Left ventricle myocardium inferior (tissue), 1 donor: ENCODE results near the gene TTC6. TPM values are rescaled to one million over a fixed set of nuclear protein-coding genes. Genes with fewer than 3 reads are reported as not detected.

Experiments used
- DNase-seq: peaks from one replicate; pipeline ENCODE4 v3.0.0-alpha.2; 2020
- H3K27ac ChIP-seq: fragments of 200-600 bp; replicated peaks from 2 replicates; pipeline ENCODE4 v1.8.0; 2021
- H3K27me3 ChIP-seq: fragments of 200-600 bp; 2 replicates; pipeline ENCODE4 v1.8.0; 2021; ENCODE audit warnings: low read depth
- H3K36me3 ChIP-seq: fragments of 200-600 bp; 2 replicates; pipeline ENCODE4 v1.8.0; 2021
- H3K4me1 ChIP-seq: fragments of 200-600 bp; 2 replicates; pipeline ENCODE4 v1.8.0; 2021
- H3K4me3 ChIP-seq: fragments of 200-600 bp; 2 replicates; pipeline ENCODE4 v1.8.0; 2021; ENCODE audit warnings: mild to moderate bottlenecking, moderate library complexity
- H3K9me3 ChIP-seq: fragments of 200-600 bp; replicated peaks from 2 replicates; pipeline ENCODE4 v1.8.0; 2021
- intact Hi-C: fragments of 100-400 bp; cut with micrococcal nuclease; formaldehyde crosslinking; loops from one replicate; pipeline ENCODE4 v1.11.0; 2022
- total RNA-seq: library from RNA; stranded (reverse); fragmentation: NEBNext Ultra II Directional; extraction: Animal tissue kit (Norgen Biotek cat#: 25700); gene quantifications from one replicate; pipeline ENCODE4 v1.2.1, GENCODE V29; 2021
- TF ChIP-seq, protein P1 (sequence below): fragments of 200-600 bp; IDR thresholded peaks from 2 replicates; pipeline ENCODE4 v1.8.0; 2021; ENCODE audit warnings: antibody characterized with exemption, mild to moderate bottlenecking, borderline replicate concordance
- donor health status: DM: no; HTN: yes; CAD: no; lungs with severe emphysema.

TTC6 gene
- total RNA-seq, 1 donor from 2014 or later: not detected

DNA sequence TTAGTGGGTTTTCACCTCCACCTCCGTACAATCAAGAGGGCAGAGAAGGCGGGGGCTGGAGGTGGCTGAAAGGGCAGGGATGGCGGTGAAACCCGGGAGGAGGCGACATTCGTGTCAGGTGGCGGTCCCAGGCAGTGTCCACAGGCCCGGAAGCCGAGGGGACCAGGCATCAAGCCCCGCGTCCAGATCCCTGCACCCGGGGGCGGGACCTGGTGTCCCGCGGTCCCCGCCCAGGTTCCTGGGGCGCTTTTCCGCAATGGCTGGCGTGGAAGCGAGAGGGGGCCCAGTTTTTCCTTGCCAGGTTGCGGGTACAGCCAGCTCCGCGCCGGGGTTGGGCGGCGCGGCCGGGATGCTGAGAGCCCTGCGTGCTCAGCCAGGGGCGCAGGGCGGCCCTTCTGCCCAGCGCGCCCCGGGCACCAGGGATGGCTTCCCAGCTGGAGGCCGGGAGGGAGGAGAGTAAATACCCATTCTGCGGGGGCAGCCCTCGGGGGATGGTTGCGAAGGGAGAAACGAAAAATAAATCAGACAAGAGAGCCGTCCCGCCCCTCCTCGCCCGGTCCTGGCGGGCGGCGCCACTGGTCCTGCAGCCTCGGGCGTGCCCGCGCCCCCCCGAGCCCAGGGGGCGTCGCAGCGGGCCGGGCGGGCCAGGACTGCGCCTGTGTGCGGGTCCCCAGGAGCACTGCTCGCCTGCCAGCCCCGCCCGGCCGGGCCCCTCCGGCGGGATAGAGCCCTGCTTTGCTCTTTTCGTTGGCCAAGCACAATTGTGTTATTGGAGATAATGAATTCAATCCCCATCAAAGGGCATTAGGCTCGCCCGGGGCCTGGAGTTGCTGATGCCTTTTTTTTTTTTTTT lies 11.8 kb upstream of the TTC6 start:
- intact Hi-C loops: no loop called here
- peaks cover 99% of the 10 kb centered on the region for H3K27me3 ChIP-seq
- no peak overlapping the region for H3K27ac ChIP-seq
- no peaks in the 10 kb centered on the region for H3K9me3 ChIP-seq
- TF ChIP-seq, protein P1, sequence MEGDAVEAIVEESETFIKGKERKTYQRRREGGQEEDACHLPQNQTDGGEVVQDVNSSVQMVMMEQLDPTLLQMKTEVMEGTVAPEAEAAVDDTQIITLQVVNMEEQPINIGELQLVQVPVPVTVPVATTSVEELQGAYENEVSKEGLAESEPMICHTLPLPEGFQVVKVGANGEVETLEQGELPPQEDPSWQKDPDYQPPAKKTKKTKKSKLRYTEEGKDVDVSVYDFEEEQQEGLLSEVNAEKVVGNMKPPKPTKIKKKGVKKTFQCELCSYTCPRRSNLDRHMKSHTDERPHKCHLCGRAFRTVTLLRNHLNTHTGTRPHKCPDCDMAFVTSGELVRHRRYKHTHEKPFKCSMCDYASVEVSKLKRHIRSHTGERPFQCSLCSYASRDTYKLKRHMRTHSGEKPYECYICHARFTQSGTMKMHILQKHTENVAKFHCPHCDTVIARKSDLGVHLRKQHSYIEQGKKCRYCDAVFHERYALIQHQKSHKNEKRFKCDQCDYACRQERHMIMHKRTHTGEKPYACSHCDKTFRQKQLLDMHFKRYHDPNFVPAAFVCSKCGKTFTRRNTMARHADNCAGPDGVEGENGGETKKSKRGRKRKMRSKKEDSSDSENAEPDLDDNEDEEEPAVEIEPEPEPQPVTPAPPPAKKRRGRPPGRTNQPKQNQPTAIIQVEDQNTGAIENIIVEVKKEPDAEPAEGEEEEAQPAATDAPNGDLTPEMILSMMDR: no peak
- DNase-seq: no peak
- peaks cover 29% of the 10 kb centered on the region for H3K4me1 ChIP-seq
- no peaks in the 10 kb centered on the region for H3K36me3 ChIP-seq
- peak overlapping the region; percentile 31 for H3K4me3 ChIP-seq

DNA sequence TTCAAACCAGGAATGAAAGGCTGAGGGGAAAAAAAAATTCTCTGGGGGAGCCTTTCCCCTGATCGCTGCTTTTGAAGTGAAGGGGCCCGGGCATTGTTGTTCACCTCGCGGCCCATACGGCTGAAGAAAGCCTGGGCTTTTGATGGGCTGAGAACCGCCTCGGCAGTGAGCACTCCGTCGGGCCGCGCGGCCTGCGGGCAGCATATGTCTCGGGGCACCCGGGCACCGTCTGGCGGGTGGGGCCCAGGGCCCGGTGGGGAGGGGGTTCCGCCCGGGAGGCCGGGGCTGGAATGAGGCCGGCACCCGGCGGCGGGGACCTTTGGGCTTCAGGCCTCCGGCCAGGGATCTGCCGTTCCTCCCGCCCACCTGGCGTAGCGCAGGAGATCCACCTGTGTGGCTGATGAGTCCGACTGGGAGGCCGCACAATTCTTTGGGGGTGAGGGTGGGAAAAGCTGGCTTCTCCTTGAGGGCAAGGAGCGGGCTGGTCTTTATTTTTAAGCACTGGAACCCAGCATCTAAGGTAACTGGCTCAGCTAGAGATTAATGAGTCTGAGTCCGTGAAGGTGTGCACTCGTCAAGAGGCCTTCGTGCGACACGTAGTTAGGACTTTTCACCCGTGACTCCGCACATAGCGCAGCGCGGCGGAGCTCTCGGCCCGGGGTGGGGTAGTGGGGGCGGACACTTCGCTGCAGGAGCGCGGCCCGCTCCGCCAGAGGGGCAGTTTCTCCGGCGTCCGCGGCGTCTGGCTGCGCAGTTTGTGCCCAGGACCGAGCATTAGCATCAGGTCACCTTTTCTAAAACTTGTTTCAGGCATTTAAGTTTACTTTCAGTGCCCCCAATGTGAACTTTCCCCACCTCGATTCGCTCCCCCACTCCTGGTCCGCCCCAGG lies 11.0 kb upstream of the TTC6 start:
- H3K9me3 ChIP-seq: no peaks in the 10 kb centered on the region
- TF ChIP-seq, protein P1: no peak
- intact Hi-C loops: no loop called here
- H3K36me3 ChIP-seq: no peaks in the 10 kb centered on the region
- DNase-seq: no peak
- peak overlapping the region; percentile 11 for H3K4me3 ChIP-seq
- peaks cover 99% of the 10 kb centered on the region for H3K27me3 ChIP-seq
- no peak overlapping the region for H3K27ac ChIP-seq
- peaks cover 29% of the 10 kb centered on the region for H3K4me1 ChIP-seq

DNA sequence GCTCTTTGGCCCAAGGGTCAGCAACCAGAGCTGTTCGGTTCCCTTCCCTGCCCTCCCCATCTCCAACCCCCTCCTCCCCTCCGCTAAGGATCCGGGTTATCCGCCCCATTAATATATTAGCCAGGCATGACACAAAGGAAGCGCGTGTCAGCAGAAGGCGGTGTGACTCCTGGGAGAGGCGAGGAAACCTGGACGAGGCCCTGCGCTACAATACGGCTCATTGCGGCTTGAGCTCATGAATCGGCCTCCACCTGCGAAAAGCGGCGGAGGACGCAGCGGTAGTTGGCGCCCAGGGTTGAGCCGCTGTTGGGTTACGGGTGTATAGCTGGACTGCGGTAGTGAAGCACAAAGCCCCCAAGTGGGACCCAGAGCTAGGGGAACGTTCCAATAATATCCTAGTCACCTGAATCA lies 10.3 kb upstream of the TTC6 start:
- TF ChIP-seq, protein P1: no peak
- Histone ChIP-seq H3K4me1 (peaks cover 29% of the 10 kb centered on the region), H3K9me3 (no peaks in the 10 kb centered on the region), H3K27ac (no peak overlapping the region), H3K36me3 (no peaks in the 10 kb centered on the region), H3K27me3 (peaks cover 99% of the 10 kb centered on the region), H3K4me3 (no peak overlapping the region)
- no peak for DNase-seq
- intact Hi-C loops: no loop called here

DNA sequence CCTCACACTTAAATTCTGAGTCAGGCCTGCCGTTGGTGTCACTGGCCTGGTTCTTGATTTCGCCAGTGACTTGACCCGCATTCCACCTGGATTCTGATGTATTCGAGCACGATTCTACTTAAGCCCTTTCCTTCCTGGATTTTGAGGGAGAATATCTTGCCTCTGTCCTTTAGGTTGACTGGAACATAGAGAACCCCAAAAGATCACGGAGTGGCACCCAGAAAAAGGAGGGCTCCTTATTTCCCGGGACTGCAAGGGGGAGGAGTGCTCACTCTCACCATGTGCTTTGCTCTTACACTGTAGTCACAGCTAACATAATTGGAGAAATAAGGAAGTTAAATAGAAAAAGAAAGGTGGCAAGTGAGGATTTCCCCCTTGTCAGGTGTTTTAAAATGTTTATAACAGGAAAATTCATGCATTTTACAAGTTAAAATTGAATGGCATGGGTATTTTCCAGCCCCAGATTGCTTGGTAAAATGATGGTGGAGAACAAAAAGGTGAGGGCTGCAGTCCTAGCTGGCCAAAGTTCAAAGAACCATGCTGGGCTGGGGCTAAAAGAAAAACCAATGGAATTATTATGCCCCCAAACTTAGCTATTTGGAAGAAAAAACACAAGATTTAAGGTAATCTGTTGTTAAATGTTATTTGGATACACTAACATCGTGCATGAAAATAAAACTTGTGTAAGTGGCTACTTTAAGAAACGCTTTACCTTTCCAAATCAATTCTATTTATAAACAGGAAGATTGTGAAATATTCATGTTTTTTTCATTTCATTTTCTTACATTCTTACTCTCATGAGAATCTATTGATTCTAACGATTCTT lies 9.2 kb upstream of the TTC6 start:
- no peak overlapping the region for H3K27ac ChIP-seq
- H3K36me3 ChIP-seq: no peaks in the 10 kb centered on the region
- intact Hi-C loops: no loop called here
- H3K27me3 ChIP-seq: peaks cover 99% of the 10 kb centered on the region
- H3K4me1 ChIP-seq: peaks cover 30% of the 10 kb centered on the region
- H3K9me3 ChIP-seq: no peaks in the 10 kb centered on the region
- no peak for DNase-seq
- H3K4me3 ChIP-seq: no peak overlapping the region
- TF ChIP-seq, protein P1: no peak

DNA sequence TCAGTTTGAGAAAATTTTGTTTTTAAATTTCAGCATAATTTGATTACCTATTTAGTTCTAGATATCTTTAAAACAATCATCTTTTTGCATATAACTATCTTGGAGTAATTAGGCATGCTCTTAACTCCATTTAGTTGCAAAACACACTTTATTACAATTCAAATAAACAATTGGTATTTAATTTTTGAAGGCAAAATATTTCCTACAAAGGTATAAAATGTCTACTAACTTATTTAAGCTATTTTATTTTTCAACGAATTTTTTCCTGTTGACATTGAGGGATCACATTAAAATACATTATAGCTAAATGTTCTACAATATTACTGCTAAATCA lies 8.7 kb upstream of the TTC6 start:
- no peak overlapping the region for H3K4me3 ChIP-seq
- H3K27me3 ChIP-seq: peaks cover 99% of the 10 kb centered on the region
- H3K4me1 ChIP-seq: peaks cover 36% of the 10 kb centered on the region
- intact Hi-C loops: no loop called here
- H3K9me3 ChIP-seq: no peaks in the 10 kb centered on the region
- H3K27ac ChIP-seq: no peak overlapping the region
- no peak for DNase-seq
- no peaks in the 10 kb centered on the region for H3K36me3 ChIP-seq
- TF ChIP-seq, protein P1: no peak
